ENCODE data around the gene CNTNAP2.

Gene CNTNAP2

GRCh38 chr7:146698995-146699610 is 582.5 kb downstream of the CNTNAP2 start:
- DNase-seq (ENCODE audit: insufficient read length, low spot score) (no peak), FAIRE-seq (no peak)
- no peak for TF ChIP-seq SPI1 (IDR thresholded peaks at IDR 0.05; ENCODE audit: low read depth, low read length)
- no peak for TF ChIP-seq POLR2A (IDR thresholded peaks at IDR 0.05; ENCODE audit: low read depth, low read length)
- TF ChIP-seq TAF1 (IDR thresholded peaks at IDR 0.05; ENCODE audit: low read depth, low read length): no peak
- no peak for TF ChIP-seq POLR2AphosphoS5 (IDR thresholded peaks at IDR 0.05; ENCODE audit: low read depth, low read length)

DNA sequence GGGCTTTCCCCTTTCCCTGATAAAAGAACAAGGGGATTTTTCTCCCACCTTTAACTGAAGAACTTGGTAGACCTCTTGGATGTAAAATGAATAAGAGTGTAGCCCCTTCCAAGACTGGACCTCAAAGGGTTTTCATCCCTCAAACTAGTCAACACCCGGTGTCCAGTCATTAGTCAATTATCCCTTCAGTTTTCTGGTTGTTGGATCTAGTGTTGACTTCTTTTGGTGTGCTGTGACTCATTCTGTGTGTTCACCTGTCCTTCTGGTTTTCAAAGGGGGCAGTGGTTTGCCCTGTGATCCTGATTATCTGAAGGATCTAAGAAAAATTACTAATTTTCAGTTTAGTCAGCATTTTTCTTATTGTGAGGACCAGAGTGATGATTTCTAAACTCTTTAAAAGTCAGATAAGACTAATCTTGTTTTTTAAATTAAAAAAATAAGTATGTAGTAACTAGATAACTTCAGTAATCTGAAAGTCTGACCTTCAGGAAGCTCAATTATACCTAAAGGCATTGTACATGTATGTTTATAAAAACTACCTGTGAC is 583.5 kb downstream of the CNTNAP2 start:
- TF ChIP-seq POU2F2 (IDR thresholded peaks at IDR 0.05; ENCODE audit: low read depth, low read length): no peak
- DNase-seq (ENCODE audit: insufficient read length, low spot score) (no peak), FAIRE-seq (no peak)

GRCh38 chr7:146701166-146701565 is 584.6 kb downstream of the CNTNAP2 start:
- TF ChIP-seq PAX5 (IDR thresholded peaks at IDR 0.05; ENCODE audit: insufficient read depth, low read length, severe bottlenecking) (no peak), POLR2A (IDR thresholded peaks at IDR 0.05; ENCODE audit: low read depth, low read length) (no peak), POU2F2 (IDR thresholded peaks at IDR 0.05; ENCODE audit: low read depth, low read length) (no peak), POLR2AphosphoS5 (IDR thresholded peaks at IDR 0.05; ENCODE audit: low read depth, low read length) (no peak), SPI1 (IDR thresholded peaks at IDR 0.05; ENCODE audit: low read depth, low read length) (no peak), TAF1 (IDR thresholded peaks at IDR 0.05; ENCODE audit: low read depth, low read length) (no peak)
- DNase-seq (ENCODE audit: insufficient read length, low spot score) (no peak), FAIRE-seq (no peak)

DNA sequence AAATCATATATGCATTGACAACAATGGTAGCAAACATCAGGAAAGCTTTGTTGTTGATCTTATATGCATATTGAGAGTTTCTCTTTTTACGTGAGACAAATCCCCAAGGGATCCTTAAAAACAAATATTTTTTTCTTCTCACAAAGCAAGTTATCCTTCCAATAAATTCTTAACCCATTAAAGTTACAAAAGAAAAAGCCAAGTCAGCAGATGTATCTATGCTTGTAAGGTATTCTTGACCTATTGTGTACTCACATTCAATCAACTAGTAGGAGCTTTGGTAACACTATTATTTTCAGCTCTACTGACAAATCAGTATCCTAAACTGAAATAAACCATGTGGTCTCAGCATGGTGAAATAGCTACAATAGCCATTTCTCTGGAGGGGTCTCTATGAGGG is 586.3 kb downstream of the CNTNAP2 start:
- no peak for TF ChIP-seq POLR2A (IDR thresholded peaks at IDR 0.05; ENCODE audit: low read depth, low read length)
- TF ChIP-seq POU2F2 (IDR thresholded peaks at IDR 0.05; ENCODE audit: low read depth, low read length): no peak
- no peak for TF ChIP-seq TAF1 (IDR thresholded peaks at IDR 0.05; ENCODE audit: low read depth, low read length)
- TF ChIP-seq SPI1 (IDR thresholded peaks at IDR 0.05; ENCODE audit: low read depth, low read length): no peak
- TF ChIP-seq POLR2AphosphoS5 (IDR thresholded peaks at IDR 0.05; ENCODE audit: low read depth, low read length): no peak
- TF ChIP-seq PAX5 (IDR thresholded peaks at IDR 0.05; ENCODE audit: insufficient read depth, low read length, severe bottlenecking): no peak
- DNase-seq (ENCODE audit: insufficient read length, low spot score): no peak
- FAIRE-seq: no peak

DNA sequence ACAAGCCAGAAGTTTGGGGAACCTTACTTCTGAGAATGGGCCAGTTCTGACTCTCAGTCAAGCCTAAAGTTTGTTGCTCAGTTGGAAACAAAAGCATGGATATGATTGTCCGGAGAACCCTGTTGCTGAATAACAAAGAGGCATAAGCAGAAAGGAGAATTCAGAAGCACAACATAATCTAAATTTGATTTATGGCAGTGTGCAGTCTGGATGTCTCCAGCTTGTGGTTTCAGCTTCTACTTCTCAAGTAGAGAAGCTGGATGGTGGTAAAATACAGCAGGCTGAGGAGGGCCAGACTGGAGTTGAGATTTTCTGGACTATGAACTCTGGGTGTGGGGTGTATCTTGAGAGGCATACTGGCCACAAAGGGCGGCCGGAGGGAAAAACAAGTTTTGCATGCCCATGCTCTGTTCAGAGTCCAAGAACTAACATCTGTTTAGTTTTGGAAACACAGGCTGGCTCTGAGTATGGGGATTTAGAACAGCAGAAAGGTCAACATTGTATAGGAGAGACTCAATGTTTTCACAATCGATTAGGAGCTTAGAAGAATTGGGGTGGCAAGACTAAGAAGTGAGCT is 592.9 kb downstream of the CNTNAP2 start:
- no peak for TF ChIP-seq PAX5 (IDR thresholded peaks at IDR 0.05; ENCODE audit: insufficient read depth, low read length, severe bottlenecking)
- TF ChIP-seq POLR2A (IDR thresholded peaks at IDR 0.05; ENCODE audit: low read depth, low read length): no peak
- no peak for TF ChIP-seq TAF1 (IDR thresholded peaks at IDR 0.05; ENCODE audit: low read depth, low read length)
- TF ChIP-seq POLR2AphosphoS5 (IDR thresholded peaks at IDR 0.05; ENCODE audit: low read depth, low read length): no peak
- TF ChIP-seq POU2F2 (IDR thresholded peaks at IDR 0.05; ENCODE audit: low read depth, low read length): no peak
- no peak for TF ChIP-seq SPI1 (IDR thresholded peaks at IDR 0.05; ENCODE audit: low read depth, low read length)
- FAIRE-seq (no peak), DNase-seq (ENCODE audit: insufficient read length, low spot score) (no peak)

- FAIRE-seq: no peak
Observed at GRCh38 chr7:146713205-146713604, 596.6 kb downstream of the CNTNAP2 start.

GRCh38 chr7:146713934-146714333 is 597.3 kb downstream of the CNTNAP2 start:
- FAIRE-seq (no peak), DNase-seq (ENCODE audit: insufficient read length, low spot score) (no peak)
- no peak for TF ChIP-seq POLR2A (IDR thresholded peaks at IDR 0.05; ENCODE audit: low read depth, low read length)
- no peak for TF ChIP-seq PAX5 (IDR thresholded peaks at IDR 0.05; ENCODE audit: insufficient read depth, low read length, severe bottlenecking)
- no peak for TF ChIP-seq SPI1 (IDR thresholded peaks at IDR 0.05; ENCODE audit: low read depth, low read length)
- no peak for TF ChIP-seq POLR2AphosphoS5 (IDR thresholded peaks at IDR 0.05; ENCODE audit: low read depth, low read length)
- TF ChIP-seq POU2F2 (IDR thresholded peaks at IDR 0.05; ENCODE audit: low read depth, low read length): no peak
- no peak for TF ChIP-seq TAF1 (IDR thresholded peaks at IDR 0.05; ENCODE audit: low read depth, low read length)

More at GRCh38 chr7:146713205-146713604, 596.6 kb downstream of the CNTNAP2 start:
- DNase-seq (ENCODE audit: insufficient read length, low spot score): no peak
- TF ChIP-seq POLR2A (IDR thresholded peaks at IDR 0.05; ENCODE audit: low read depth, low read length): no peak
- no peak for TF ChIP-seq POLR2AphosphoS5 (IDR thresholded peaks at IDR 0.05; ENCODE audit: low read depth, low read length)
- TF ChIP-seq POU2F2 (IDR thresholded peaks at IDR 0.05; ENCODE audit: low read depth, low read length): no peak
- no peak for TF ChIP-seq TAF1 (IDR thresholded peaks at IDR 0.05; ENCODE audit: low read depth, low read length)
- no peak for TF ChIP-seq PAX5 (IDR thresholded peaks at IDR 0.05; ENCODE audit: insufficient read depth, low read length, severe bottlenecking)
- no peak for TF ChIP-seq SPI1 (IDR thresholded peaks at IDR 0.05; ENCODE audit: low read depth, low read length)

GRCh38 chr7:146720195-146720594 is 603.6 kb downstream of the CNTNAP2 start:
- DNase-seq (ENCODE audit: insufficient read length, low spot score) (no peak), FAIRE-seq (no peak)
- no peak for TF ChIP-seq TAF1 (IDR thresholded peaks at IDR 0.05; ENCODE audit: low read depth, low read length)
- TF ChIP-seq POLR2A (IDR thresholded peaks at IDR 0.05; ENCODE audit: low read depth, low read length): no peak
- no peak for TF ChIP-seq PAX5 (IDR thresholded peaks at IDR 0.05; ENCODE audit: insufficient read depth, low read length, severe bottlenecking)
- no peak for TF ChIP-seq POU2F2 (IDR thresholded peaks at IDR 0.05; ENCODE audit: low read depth, low read length)
- no peak for TF ChIP-seq POLR2AphosphoS5 (IDR thresholded peaks at IDR 0.05; ENCODE audit: low read depth, low read length)
- TF ChIP-seq SPI1 (IDR thresholded peaks at IDR 0.05; ENCODE audit: low read depth, low read length): no peak

DNA sequence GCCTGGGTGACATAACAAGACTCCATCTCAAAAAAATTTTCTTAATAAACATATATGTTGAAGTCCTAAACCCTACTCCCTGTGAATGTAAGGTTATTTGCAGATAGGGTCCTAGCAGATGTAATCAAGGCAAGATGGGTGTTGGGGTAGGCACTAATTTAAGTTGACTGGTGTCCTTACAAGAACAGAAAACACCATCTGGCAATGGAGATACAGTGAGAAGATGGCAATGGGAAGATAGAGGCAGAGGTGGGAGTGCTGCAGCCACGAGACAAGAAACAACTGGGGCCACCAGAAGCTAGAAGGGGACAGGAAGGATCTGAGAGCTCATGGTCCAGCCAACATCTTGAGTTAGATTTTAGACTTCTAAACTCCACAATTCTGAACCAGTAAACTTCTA is 606.4 kb downstream of the CNTNAP2 start:
- DNase-seq (ENCODE audit: insufficient read length, low spot score) (no peak), FAIRE-seq (no peak)
- TF ChIP-seq POLR2A (IDR thresholded peaks at IDR 0.05; ENCODE audit: low read depth, low read length) (no peak), POLR2AphosphoS5 (IDR thresholded peaks at IDR 0.05; ENCODE audit: low read depth, low read length) (no peak), POU2F2 (IDR thresholded peaks at IDR 0.05; ENCODE audit: low read depth, low read length) (no peak), PAX5 (IDR thresholded peaks at IDR 0.05; ENCODE audit: insufficient read depth, low read length, severe bottlenecking) (no peak)

- FAIRE-seq (no peak), DNase-seq (ENCODE audit: insufficient read length, low spot score) (no peak)
- TF ChIP-seq POLR2A (IDR thresholded peaks at IDR 0.05; ENCODE audit: low read depth, low read length) (no peak), PAX5 (IDR thresholded peaks at IDR 0.05; ENCODE audit: insufficient read depth, low read length, severe bottlenecking) (no peak), POU2F2 (IDR thresholded peaks at IDR 0.05; ENCODE audit: low read depth, low read length) (no peak), TAF1 (IDR thresholded peaks at IDR 0.05; ENCODE audit: low read depth, low read length) (no peak), POLR2AphosphoS5 (IDR thresholded peaks at IDR 0.05; ENCODE audit: low read depth, low read length) (no peak), SPI1 (IDR thresholded peaks at IDR 0.05; ENCODE audit: low read depth, low read length) (no peak)
Observed at GRCh38 chr7:146725520-146725919, 608.9 kb downstream of the CNTNAP2 start.
